Measurements from ENCODE around the gene EYS. TPM values are rescaled to one million over a fixed set of nuclear protein-coding genes. Genes with fewer than 3 reads are reported as not detected.

Gene EYS
- polyA plus RNA-seq, 1 of the 3 experiments (the other 2 are of a cell fraction) = 0.05 TPM

- H3K4me2 ChIP-seq = no peak overlapping the region
- no peak overlapping the region for H3K27ac ChIP-seq (ENCODE audit: low read depth in 2 of 2, low read length in 1 of 2)
- no peaks in the 10 kb centered on the region for H3F3A ChIP-seq (replicated peaks; ENCODE audit: insufficient read depth)
- H3K27me3 ChIP-seq (ENCODE audit: insufficient read depth) = no peaks in the 10 kb centered on the region
- no peaks in the 10 kb centered on the region for H3K79me2 ChIP-seq (ENCODE audit: insufficient read depth)
- no peaks in the 10 kb centered on the region for H3K36me3 ChIP-seq (replicated peaks in 1 of 2; ENCODE audit: control insufficient read depth in 1 of 2, insufficient read depth in 2 of 2, low read length in 1 of 2)
- whole genome bisulfite sequencing (ENCODE audit: low lambda C conversion rate) = 54% methylated on average over 2 of the region's 2 CpGs
- H2AFZ ChIP-seq (ENCODE audit: low read depth) = no peak overlapping the region
- ChIA-PET CTCF (no interaction called here), POLR2A (no interaction called here)
- H3K9me2 ChIP-seq = no peaks in the 10 kb centered on the region
- H3K4me3 ChIP-seq (ENCODE audit: low read depth in 2 of 2, low read length in 1 of 2) = no peak overlapping the region
- no peaks in the 10 kb centered on the region for H3K4me1 ChIP-seq (ENCODE audit: control insufficient read depth in 1 of 2, insufficient read depth in 2 of 2, low read depth in 1 of 2, low read length in 1 of 2)
- H3K9ac ChIP-seq = no peak overlapping the region
- no peak for DNase-seq
- no peaks in the 10 kb centered on the region for H3K9me3 ChIP-seq
- no peaks in the 10 kb centered on the region for H4K20me1 ChIP-seq (ENCODE audit: insufficient read depth)
- TF ChIP-seq RCOR1 (IDR thresholded peaks at IDR 0.05; ENCODE audit: low read length) = no peak
- TF ChIP-seq NRF1 (IDR thresholded peaks at IDR 0.05; ENCODE audit: low read depth, low read length) = no peak
- no peak for TF ChIP-seq CHD2 (IDR thresholded peaks at IDR 0.05; ENCODE audit: low read length, partially characterized antibody)
- no peak for TF ChIP-seq EP300 (IDR thresholded peaks at IDR 0.05; ENCODE audit: borderline replicate concordance in 1 of 2, low read depth in 1 of 2, low read length in 1 of 2)
- no peak for TF ChIP-seq RXRA (IDR thresholded peaks at IDR 0.05; ENCODE audit: borderline replicate concordance, low read depth)
- TF ChIP-seq MEF2A (IDR thresholded peaks at IDR 0.05; ENCODE audit: borderline replicate concordance, low read depth) = no peak
- TF ChIP-seq MAX (IDR thresholded peaks at IDR 0.05; ENCODE audit: low read depth) = no peak
- TF ChIP-seq SMC3 (IDR thresholded peaks at IDR 0.05; ENCODE audit: low read depth, low read length) = no peak
- TF ChIP-seq FOXJ3 (CRISPR knock-in tag; IDR thresholded peaks at IDR 0.05) = no peak
- TF ChIP-seq ZBTB33 (IDR thresholded peaks at IDR 0.05; ENCODE audit: borderline replicate concordance, low read depth) = no peak
- TF ChIP-seq ELF1 (IDR thresholded peaks at IDR 0.05) = no peak
- TF ChIP-seq TCF12 (IDR thresholded peaks at IDR 0.05) = no peak
- no peak for TF ChIP-seq SIN3A (IDR thresholded peaks at IDR 0.05; ENCODE audit: borderline replicate concordance, low read depth, low read length)
These were observed 654.4 kb downstream of the EYS start for GRCh38 chr6:65052626-65053025.

GRCh38 chr6:65045801-65046200, 661.2 kb downstream of the EYS start:
- Histone ChIP-seq H3K27me3 (ENCODE audit: insufficient read depth) (no peaks in the 10 kb centered on the region), H3K27ac (ENCODE audit: low read depth in 2 of 2, low read length in 1 of 2) (no peak overlapping the region), H3K9ac (no peak overlapping the region), H3K4me1 (ENCODE audit: control insufficient read depth in 1 of 2, insufficient read depth in 2 of 2, low read depth in 1 of 2, low read length in 1 of 2) (no peaks in the 10 kb centered on the region), H3K36me3 (replicated peaks in 1 of 2; ENCODE audit: control insufficient read depth in 1 of 2, insufficient read depth in 2 of 2, low read length in 1 of 2) (no peaks in the 10 kb centered on the region), H3K79me2 (ENCODE audit: insufficient read depth) (no peaks in the 10 kb centered on the region), H2AFZ (ENCODE audit: low read depth) (no peak overlapping the region), H3K9me3 (no peaks in the 10 kb centered on the region), H4K20me1 (ENCODE audit: insufficient read depth) (no peaks in the 10 kb centered on the region), H3K9me2 (no peaks in the 10 kb centered on the region), H3K4me3 (ENCODE audit: low read depth in 2 of 2, low read length in 1 of 2) (no peak overlapping the region), H3F3A (replicated peaks; ENCODE audit: insufficient read depth) (no peaks in the 10 kb centered on the region), H3K4me2 (no peak overlapping the region)
- DNase-seq = no peak
- ChIA-PET POLR2A (no interaction called here), CTCF (no interaction called here)
- no peak for TF ChIP-seq GATA2 (CRISPR knock-in tag; IDR thresholded peaks at IDR 0.05)
- TF ChIP-seq ZBTB33 (IDR thresholded peaks at IDR 0.05; ENCODE audit: borderline replicate concordance, low read depth) = no peak
- no peak for TF ChIP-seq CHD2 (IDR thresholded peaks at IDR 0.05; ENCODE audit: low read length, partially characterized antibody)
- no peak for TF ChIP-seq JUND (IDR thresholded peaks at IDR 0.05)
- TF ChIP-seq FOSL2 (IDR thresholded peaks at IDR 0.05; ENCODE audit: borderline replicate concordance, low read depth) = no peak
- TF ChIP-seq MXI1 (IDR thresholded peaks at IDR 0.05; ENCODE audit: low read depth, low read length) = no peak
- TF ChIP-seq NRF1 (IDR thresholded peaks at IDR 0.05; ENCODE audit: low read depth, low read length) = no peak
- TF ChIP-seq FOXJ3 (CRISPR knock-in tag; IDR thresholded peaks at IDR 0.05) = no peak
- TF ChIP-seq RCOR1 (IDR thresholded peaks at IDR 0.05; ENCODE audit: low read length) = no peak

Measured in SK-N-SH (cell line).